Epithelial cell of proximal tubule (primary cell): Measurements from ENCODE around the gene CARD10. TPM values are rescaled to one million over a fixed set of nuclear protein-coding genes. Genes with fewer than 3 reads are reported as not detected.

Experiments used
- DNase-seq: peaks from one replicate; pipeline ENCODE4 v3.0.0-alpha.2; 2011; ENCODE audit warnings: low read depth
- H3K4me3 ChIP-seq: 2 replicates; pipeline ENCODE4 v1.5.1; 2011; ENCODE audit warnings: low read depth, mild to moderate bottlenecking, low read length
- CTCF ChIP-seq: conservative IDR thresholded peaks from 2 replicates; pipeline ENCODE4 v1.5.1; 2012; ENCODE audit warnings: low read depth, mild to moderate bottlenecking, low read length
- total RNA-seq: library from RNA; depleted of rRNA; stranded (reverse); fragments of >200 nt; gene quantifications from 2 replicates; pipeline ENCODE4 v1.2.3, GENCODE V29; 2015

CARD10 gene
- total RNA-seq, 1 donor from 2014 or later = 63.8 TPM

DNA sequence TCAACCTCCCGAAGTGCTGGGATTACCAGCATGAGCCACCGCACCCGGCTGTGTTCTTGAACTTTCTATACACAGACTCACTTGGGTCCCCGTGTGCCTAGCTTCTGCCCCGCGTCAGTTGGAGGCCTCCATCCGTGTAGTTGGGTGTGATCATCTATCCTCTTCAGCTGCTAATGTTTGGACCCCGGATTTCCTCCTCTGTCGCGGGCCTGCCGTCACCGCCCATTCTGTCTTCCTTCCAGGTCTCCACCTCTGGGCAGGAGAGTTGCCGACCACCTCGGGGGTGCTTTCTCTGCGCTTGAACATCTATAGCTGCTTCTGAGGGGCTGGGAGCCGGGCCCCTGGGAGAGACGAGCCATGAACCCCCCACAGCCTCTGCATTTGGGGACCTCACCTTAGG is 46.6 kb upstream of the CARD10 start:
- no peak for TF ChIP-seq CTCF
- H3K4me3 ChIP-seq = no peak overlapping the region
- DNase-seq = no peak

DNA sequence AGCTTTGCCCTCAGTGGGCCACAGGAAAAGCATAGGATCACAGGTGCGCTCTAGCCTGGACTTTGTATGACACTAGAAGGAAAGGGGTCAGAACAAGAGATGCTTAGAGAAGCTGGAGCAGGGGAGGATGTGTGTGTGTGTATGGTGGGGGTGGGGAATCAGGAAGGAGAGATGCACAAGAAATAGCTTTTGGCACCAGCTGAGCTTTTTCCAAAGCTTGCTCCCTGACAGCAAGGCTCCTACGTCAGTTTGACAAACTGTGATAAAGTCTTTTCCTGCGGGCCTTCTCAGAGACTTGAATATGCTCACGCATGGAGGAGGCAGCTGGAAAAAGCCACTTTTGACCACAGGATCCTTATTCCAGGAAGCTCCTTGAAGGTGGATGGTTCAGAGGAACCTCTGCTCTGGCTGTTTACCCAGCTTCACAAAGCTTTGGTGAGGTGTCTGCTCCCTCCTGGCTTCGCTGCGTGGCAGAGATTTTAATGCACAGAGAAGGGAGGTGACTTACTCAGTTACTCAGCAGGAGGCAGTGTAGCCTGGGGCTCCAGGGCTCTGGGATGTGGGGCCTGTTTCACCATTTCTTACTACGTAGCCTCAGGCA is 45.0 kb upstream of the CARD10 start:
- no peak for TF ChIP-seq CTCF
- no peak overlapping the region for H3K4me3 ChIP-seq

DNA sequence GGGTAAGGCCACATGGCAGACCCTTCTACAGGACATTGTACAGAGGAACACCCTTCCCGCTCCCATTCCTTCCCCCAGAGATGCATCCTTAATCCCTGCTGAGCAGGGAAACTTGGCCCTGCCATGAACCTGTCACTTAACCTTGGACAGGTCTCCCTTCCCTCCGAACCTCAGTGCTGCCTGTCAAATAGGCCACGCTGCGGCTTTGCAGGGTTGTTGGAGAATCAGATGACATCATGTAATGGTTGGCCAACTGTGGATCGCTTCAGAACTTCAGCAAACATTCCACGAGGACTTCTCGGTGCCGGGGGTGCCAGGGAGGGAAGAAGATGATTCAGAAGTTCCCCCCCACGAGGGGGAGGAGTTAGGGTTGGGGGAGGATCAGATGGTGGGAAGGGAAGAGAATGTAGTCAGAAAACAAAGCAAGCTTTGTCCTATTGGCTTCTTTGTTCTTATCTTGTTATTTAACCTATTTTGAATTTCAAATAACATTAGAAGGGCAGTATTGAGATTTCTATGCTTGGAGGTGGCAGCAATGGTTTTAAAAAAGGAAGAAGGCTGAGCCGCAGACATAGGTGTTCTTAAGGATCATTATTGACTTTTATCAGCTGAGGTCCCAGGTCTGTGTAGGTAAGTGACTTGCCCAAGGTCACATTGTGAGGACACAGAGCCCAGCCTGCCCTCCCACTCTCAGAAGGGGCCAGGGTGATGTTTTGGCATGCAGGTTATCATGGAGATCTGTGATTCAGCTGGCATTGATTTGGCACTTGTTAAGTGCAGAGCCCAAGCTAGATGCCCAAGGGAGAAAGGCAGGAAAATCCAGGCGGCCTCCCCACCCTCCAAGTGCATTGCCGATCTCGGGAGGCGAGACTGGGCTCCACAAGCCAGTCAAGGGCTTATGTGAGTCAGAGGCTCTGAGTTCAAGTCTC is 44.2 kb upstream of the CARD10 start:
- peak; percentile 83 for DNase-seq
- TF ChIP-seq CTCF = no peak
- H3K4me3 ChIP-seq = peak overlapping the region; percentile 8

More for the DNA sequence above, 45.0 kb upstream of the CARD10 start:
- DNase-seq = no peak

DNA sequence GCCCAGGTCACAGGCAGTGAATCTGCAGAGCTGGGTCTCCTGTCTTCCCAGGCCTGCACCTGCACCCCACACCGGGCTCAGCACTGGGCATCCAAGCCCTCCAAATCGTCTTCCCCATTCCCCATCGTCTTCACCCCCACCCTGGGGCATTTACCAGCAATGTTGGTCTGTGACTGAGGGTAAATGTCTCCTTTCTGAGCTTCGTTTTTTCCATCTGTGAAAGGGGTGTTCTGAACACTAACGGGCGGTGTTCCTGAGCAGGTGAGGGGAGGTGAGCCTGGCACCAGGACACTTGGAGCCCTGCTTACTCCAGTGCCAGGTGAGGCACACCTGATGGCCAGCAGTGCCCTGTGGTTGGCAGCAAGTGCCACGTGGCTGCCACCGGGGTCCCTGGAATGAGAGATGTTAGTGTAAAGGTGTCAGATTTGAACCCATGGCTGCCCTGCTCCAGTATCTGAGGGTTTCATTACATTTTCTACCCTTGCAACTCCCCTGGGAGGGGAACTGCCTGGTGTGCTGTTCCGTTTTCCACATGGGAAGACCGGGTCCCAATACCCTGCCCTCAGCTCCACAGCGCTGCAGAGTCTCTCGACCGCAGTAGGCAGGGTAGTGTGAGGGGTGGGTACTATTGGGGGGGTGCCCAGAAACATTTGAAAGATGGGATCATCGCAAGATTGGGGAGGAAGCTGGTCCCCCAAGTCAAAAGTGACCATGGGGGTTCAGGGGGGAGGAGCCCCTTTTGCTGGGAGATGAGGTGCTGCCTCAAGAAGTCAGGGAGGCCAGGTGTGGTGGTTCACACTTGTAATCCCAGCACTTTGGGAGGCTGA is 43.0 kb upstream of the CARD10 start:
- DNase-seq = no peak
- peak overlapping the region; percentile 80 for H3K4me3 ChIP-seq
- TF ChIP-seq CTCF = no peak

GRCh38 chr22:37561212-37562048 is 42.2 kb upstream of the CARD10 start:
- no peak for DNase-seq
- TF ChIP-seq CTCF = peak; percentile 84
- H3K4me3 ChIP-seq = peak overlapping the region; percentile 80

DNA sequence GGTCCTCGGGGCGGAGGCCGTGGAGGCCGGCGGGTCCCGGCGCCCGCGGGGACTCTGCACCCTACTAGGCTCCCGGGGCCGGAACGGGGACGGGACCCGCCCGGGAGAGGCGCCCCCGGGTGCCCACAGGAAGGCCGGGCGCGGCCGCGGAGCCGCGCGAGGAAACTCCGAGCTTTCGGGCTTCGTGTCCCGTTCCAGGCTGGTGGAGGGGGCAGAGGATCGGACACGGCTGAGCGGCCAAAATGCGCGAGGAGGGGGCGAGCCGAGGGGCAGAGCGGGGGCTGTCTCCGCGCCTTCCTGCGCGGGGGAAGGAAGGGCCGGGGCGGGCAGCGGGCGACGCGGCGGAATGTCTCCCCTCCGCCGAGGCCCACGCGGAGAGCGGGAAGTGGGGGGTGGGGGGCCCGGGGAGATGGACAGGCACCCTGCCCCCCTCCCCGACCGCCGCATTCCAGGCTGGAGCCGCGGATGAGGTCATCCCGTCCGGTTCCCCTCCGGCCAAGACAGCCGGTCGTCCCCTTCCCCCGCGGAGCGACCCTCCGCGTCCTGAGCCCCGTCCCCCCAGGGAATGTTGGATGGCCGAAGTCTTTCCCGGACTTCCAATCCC is 41.5 kb upstream of the CARD10 start:
- TF ChIP-seq CTCF = no peak
- DNase-seq = no peak

More for the DNA sequence above, 41.5 kb upstream of the CARD10 start:
- peak overlapping the region; percentile 80 for H3K4me3 ChIP-seq
